Lower leg skin (tissue), 4 donors: ENCODE data around the gene CACNA1H. TPM values are rescaled to one million over a fixed set of nuclear protein-coding genes. Genes with fewer than 3 reads are reported as not detected.

ENCODE experiments used
- DNase-seq, 2 donors: peaks; one replicate each; pipeline ENCODE4 v3.0.0-alpha.2; 2019; ENCODE audit warnings: low spot score in 2 of 2
- H3K4me3 ChIP-seq: fragments of 200-600 bp; sonication (generic); 2 replicates; pipeline ENCODE4 v1.5.1; 2017; ENCODE audit warnings: mild to moderate bottlenecking, low read depth; ENCODE audit not compliant: poor library complexity, severe bottlenecking
- POLR2A ChIP-seq, 2 donors: fragments of 450-650 bp; IDR thresholded peaks; one replicate each; pipeline ENCODE4 v1.6.1; 2016 to 2017; ENCODE audit warnings: antibody characterized with exemption in 2 of 2, mild to moderate bottlenecking in 1 of 2, moderate library complexity in 1 of 2
- WGBS, 2 donors: methylation state at CpG; one replicate each; pipeline ENCODE4 v1.1.5; 2018; 5-methylcytosine and 5-hydroxymethylcytosine counted together
- intact Hi-C: fragments of 100-400 bp; cut with DNase I; formaldehyde crosslinking; loops from one replicate; pipeline ENCODE4 v1.15.0; 2023; ENCODE audit warnings: low total_unique reads
- total RNA-seq, 4 donors: library from RNA; depleted of rRNA; stranded (reverse); fragments of >200 nt; gene quantifications; one replicate each; pipeline ENCODE4 v1.1.0, GENCODE V29; 2016
- TF ChIP-seq, protein P1 (sequence below), 3 donors: fragments of 450-650 bp; IDR thresholded peaks; one replicate each; pipeline ENCODE4 v1.5.1; 2016; ENCODE audit warnings: antibody characterized with exemption in 3 of 3, mild to moderate bottlenecking in 3 of 3, moderate library complexity in 2 of 3

Gene CACNA1H
- total RNA-seq, 4 donors from 2014 or later = 29.3 to 151 (median 72.1) TPM

DNA sequence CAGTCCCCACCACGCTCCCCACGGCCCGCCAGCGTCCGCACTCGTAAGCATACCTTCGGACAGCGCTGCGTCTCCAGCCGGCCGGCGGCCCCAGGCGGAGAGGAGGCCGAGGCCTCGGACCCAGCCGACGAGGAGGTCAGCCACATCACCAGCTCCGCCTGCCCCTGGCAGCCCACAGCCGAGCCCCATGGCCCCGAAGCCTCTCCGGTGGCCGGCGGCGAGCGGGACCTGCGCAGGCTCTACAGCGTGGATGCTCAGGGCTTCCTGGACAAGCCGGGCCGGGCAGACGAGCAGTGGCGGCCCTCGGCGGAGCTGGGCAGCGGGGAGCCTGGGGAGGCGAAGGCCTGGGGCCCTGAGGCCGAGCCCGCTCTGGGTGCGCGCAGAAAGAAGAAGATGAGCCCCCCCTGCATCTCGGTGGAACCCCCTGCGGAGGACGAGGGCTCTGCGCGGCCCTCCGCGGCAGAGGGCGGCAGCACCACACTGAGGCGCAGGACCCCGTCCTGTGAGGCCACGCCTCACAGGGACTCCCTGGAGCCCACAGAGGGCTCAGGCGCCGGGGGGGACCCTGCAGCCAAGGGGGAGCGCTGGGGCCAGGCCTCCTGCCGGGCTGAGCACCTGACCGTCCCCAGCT lies 67.3 kb downstream of the CACNA1H start:
- DNase-seq = no peak
- TF ChIP-seq, protein P1, sequence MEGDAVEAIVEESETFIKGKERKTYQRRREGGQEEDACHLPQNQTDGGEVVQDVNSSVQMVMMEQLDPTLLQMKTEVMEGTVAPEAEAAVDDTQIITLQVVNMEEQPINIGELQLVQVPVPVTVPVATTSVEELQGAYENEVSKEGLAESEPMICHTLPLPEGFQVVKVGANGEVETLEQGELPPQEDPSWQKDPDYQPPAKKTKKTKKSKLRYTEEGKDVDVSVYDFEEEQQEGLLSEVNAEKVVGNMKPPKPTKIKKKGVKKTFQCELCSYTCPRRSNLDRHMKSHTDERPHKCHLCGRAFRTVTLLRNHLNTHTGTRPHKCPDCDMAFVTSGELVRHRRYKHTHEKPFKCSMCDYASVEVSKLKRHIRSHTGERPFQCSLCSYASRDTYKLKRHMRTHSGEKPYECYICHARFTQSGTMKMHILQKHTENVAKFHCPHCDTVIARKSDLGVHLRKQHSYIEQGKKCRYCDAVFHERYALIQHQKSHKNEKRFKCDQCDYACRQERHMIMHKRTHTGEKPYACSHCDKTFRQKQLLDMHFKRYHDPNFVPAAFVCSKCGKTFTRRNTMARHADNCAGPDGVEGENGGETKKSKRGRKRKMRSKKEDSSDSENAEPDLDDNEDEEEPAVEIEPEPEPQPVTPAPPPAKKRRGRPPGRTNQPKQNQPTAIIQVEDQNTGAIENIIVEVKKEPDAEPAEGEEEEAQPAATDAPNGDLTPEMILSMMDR (IDR thresholded peaks at IDR 0.05) = no peak
- 91% methylated on average over 28 to 52 of the region's 55 CpGs for WGBS, 2 donors
- no peak overlapping the region for H3K4me3 ChIP-seq
- intact Hi-C loops = no loop called here

DNA sequence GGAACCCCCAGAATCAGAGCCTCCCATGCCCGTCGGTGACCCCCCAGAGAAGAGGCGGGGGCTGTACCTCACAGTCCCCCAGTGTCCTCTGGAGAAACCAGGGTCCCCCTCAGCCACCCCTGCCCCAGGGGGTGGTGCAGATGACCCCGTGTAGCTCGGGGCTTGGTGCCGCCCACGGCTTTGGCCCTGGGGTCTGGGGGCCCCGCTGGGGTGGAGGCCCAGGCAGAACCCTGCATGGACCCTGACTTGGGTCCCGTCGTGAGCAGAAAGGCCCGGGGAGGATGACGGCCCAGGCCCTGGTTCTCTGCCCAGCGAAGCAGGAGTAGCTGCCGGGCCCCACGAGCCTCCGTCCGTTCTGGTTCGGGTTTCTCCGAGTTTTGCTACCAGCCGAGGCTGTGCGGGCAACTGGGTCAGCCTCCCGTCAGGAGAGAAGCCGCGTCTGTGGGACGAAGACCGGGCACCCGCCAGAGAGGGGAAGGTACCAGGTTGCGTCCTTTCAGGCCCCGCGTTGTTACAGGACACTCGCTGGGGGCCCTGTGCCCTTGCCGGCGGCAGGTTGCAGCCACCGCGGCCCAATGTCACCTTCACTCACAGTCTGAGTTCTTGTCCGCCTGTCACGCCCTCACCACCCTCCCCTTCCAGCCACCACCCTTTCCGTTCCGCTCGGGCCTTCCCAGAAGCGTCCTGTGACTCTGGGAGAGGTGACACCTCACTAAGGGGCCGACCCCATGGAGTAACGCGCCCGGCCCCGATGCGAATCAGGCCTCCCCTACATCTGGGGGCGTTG lies 68.1 kb downstream of the CACNA1H start:
- no peak overlapping the region for H3K4me3 ChIP-seq
- 78 to 79% methylated on average over 42 of the region's 48 CpGs for WGBS, 2 donors
- no peak for DNase-seq
- TF ChIP-seq, protein P1 (IDR thresholded peaks at IDR 0.05) = no peak
- no peak for TF ChIP-seq POLR2A (IDR thresholded peaks at IDR 0.05)
- intact Hi-C loops = no loop called here

DNA sequence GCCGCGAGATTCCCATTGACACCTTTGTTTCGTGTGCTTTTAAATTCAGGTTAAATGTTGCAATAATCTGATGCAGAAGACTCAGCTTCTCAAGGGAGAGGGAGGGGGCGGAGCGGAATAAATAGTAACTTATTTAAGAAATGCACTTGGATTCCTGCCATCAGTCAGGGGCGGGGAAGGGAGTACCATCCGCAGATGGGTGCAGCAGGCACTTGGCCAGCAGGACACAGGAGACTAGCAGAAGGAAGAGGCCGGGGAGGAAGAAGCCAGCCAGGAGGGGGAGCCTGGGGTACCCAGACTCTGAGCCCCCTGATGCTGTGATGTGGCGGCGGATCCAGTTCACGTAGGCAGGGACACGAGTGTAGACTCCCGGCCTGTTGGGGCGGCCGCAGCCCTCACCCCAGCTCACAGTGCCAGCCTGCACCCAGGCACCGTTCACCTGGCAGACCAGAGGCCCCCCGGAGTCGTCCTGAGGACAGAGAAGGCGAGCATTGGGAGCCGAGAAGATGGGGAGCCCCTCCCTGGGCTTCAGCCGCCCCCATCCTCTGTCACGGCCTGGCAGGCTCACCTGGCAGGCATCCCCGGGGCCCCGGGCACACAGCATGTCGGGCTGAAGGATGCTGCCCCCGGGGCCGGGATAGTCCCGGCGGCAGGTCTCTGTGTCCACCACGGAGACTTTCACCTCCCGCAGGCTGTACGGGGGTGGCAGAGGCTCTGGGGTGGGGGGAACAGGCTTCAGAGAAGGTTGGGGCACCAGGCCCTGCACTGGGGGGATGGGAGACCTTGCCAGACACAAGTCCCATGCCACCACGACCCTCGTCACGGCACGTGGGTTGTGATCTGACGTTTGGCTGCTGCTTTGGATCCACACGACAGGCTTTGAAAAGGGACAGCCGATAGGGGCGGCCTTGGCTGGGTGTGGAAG lies 69.0 kb downstream of the CACNA1H start:
- DNase-seq = no peak
- 65 to 75% methylated on average over 31 to 34 of the region's 40 CpGs for WGBS, 2 donors
- TF ChIP-seq, protein P1 (IDR thresholded peaks at IDR 0.05) = no peak
- TF ChIP-seq POLR2A (IDR thresholded peaks at IDR 0.05) = no peak
- intact Hi-C loops = no loop called here
- H3K4me3 ChIP-seq = no peak overlapping the region

DNA sequence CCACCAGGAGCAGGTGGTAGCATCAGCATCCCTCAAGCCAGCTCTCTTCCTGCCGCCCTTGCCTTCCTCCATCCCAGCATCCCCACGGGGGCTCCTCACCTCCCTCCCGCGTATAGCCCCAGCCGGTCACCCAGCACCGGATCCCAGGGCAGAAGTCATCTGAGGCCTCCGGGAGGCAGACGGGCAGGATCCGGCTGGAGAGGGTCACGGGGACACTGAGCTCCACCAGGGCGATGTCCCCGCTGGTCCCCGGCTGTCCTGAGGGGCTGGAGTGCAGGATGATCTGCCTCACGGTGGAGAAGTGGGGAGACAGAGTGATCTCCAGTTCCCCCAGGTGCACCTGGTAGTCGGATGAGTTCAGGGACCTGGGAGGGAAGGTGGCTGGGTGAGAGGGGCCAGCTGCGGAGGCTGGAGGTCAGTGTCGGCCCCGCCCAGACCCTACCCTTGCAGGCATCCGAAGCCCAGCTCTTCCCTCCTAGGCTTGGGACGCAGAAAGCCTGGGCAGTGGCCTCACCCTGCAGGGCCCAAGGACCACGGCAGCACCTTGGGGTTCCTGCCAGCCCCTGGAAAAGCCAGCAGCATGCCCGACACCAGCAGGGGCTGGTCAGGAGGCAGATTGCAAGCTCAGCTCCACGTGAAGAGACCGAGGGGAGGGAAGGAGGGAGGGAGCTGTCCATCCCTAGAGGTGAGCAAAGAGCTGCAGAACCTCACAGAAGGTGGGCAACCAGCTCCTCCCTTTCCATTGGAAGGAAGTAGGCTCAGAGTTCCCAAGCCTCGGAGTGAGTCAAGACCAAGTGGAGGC lies 69.8 kb downstream of the CACNA1H start:
- intact Hi-C loops = no loop called here

More for the DNA sequence above, 69.8 kb downstream of the CACNA1H start:
- 70 to 72% methylated on average over 24 to 25 of the region's 25 CpGs for WGBS, 2 donors
- no peak for DNase-seq
- TF ChIP-seq, protein P1 (IDR thresholded peaks at IDR 0.05) = no peak
- TF ChIP-seq POLR2A (IDR thresholded peaks at IDR 0.05) = no peak
- no peak overlapping the region for H3K4me3 ChIP-seq
